Mesothelial cell of epicardium (in vitro differentiated cells): ENCODE measurements around the gene MBLAC2. TPM values are rescaled to one million over a fixed set of nuclear protein-coding genes. Genes with fewer than 3 reads are reported as not detected.

Experiments
- DNase-seq, 2 experiments: peaks; one replicate each; pipeline ENCODE4 v3.0.0; 2021; ENCODE audit warnings: low spot score in 2 of 2; ENCODE audit not compliant: unreplicated experiment in 2 of 2
- H3K27ac Mint-ChIP-seq: 2 replicates; pipeline ENCODE4 v1.8.0; 2021; ENCODE audit warnings: mixed read lengths
- H3K27me3 Mint-ChIP-seq: 2 replicates; pipeline ENCODE4 v1.8.0; 2021; ENCODE audit warnings: low read depth, mixed read lengths
- H3K36me3 Mint-ChIP-seq: 2 replicates; pipeline ENCODE4 v1.8.0; 2021; ENCODE audit warnings: mixed read lengths
- H3K4me1 Mint-ChIP-seq: 2 replicates; pipeline ENCODE4 v1.8.0; 2021; ENCODE audit warnings: mixed read lengths
- H3K4me3 Mint-ChIP-seq: 2 replicates; pipeline ENCODE4 v1.8.0; 2021; ENCODE audit warnings: mild to moderate bottlenecking, moderate library complexity, mixed read lengths
- H3K9me3 Mint-ChIP-seq: 2 replicates; pipeline ENCODE4 v1.8.0; 2021; ENCODE audit warnings: mixed read lengths
- total RNA-seq: library from RNA; stranded (reverse); gene quantifications from 3 replicates; pipeline ENCODE4 v1.2.1, GENCODE V29; 2021
- TF ChIP-seq, protein P1 (sequence below): fragments of 200-600 bp; sonication (generic); IDR thresholded peaks from one replicate; pipeline ENCODE4 v1.5.0; 2021; ENCODE audit warnings: antibody characterized with exemption; ENCODE audit not compliant: unreplicated experiment

MBLAC2 gene
- total RNA-seq, 1 donor from 2014 or later: 5.0 TPM

DNA sequence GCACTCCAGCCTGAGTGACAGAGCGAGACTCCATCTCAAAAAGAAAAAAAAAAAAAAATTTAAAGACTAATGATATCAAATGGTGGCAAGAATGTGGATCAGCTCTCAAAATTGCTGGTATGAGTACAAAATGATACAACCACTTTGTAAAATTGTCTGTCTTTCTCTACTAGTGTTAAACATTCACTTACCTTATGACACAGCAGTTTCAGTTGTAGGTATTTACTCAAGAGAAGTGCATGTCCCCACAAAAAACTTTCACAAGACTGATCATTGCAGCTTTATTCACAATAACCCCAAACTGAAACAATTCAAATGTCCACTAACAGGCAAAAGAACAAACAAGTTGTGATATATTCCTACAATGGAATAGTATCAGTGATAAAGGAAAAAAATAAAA is 50.3 kb downstream of the MBLAC2 start:
- DNase-seq: no peak
- Mint-ChIP-seq H3K27me3 (peaks cover 2% of the 10 kb centered on the region), H3K27ac (no peak overlapping the region), H3K4me3 (no peak overlapping the region), H3K4me1 (no peaks in the 10 kb centered on the region), H3K9me3 (no peaks in the 10 kb centered on the region), H3K36me3 (no peaks in the 10 kb centered on the region)
- TF ChIP-seq, protein P1, sequence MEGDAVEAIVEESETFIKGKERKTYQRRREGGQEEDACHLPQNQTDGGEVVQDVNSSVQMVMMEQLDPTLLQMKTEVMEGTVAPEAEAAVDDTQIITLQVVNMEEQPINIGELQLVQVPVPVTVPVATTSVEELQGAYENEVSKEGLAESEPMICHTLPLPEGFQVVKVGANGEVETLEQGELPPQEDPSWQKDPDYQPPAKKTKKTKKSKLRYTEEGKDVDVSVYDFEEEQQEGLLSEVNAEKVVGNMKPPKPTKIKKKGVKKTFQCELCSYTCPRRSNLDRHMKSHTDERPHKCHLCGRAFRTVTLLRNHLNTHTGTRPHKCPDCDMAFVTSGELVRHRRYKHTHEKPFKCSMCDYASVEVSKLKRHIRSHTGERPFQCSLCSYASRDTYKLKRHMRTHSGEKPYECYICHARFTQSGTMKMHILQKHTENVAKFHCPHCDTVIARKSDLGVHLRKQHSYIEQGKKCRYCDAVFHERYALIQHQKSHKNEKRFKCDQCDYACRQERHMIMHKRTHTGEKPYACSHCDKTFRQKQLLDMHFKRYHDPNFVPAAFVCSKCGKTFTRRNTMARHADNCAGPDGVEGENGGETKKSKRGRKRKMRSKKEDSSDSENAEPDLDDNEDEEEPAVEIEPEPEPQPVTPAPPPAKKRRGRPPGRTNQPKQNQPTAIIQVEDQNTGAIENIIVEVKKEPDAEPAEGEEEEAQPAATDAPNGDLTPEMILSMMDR: no peak

DNA sequence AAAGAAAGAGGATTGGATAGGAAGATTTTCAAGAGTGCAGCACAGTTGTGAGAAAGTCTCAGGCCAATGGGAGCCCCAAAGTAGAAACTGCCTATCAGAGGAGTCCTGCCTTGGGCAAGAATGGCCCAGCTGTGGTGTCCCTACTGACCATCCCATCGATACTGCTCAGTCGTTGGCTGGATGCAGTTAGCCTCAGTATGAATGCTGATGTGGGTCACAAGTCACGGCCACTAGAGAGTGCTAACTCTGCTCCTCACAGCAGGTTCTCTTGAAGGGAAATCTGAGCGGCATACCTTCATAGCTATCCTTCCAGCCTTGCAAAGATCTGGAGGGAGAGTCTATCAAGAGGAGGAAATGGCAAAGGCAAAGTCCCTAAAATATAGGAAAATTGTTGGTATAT is 53.4 kb downstream of the MBLAC2 start:
- no peaks in the 10 kb centered on the region for H3K4me1 Mint-ChIP-seq
- no peak overlapping the region for H3K27ac Mint-ChIP-seq
- H3K4me3 Mint-ChIP-seq: no peak overlapping the region
- no peaks in the 10 kb centered on the region for H3K36me3 Mint-ChIP-seq
- H3K27me3 Mint-ChIP-seq: peaks cover 2% of the 10 kb centered on the region
- no peaks in the 10 kb centered on the region for H3K9me3 Mint-ChIP-seq
- TF ChIP-seq, protein P1: no peak
- no peak for DNase-seq

DNA sequence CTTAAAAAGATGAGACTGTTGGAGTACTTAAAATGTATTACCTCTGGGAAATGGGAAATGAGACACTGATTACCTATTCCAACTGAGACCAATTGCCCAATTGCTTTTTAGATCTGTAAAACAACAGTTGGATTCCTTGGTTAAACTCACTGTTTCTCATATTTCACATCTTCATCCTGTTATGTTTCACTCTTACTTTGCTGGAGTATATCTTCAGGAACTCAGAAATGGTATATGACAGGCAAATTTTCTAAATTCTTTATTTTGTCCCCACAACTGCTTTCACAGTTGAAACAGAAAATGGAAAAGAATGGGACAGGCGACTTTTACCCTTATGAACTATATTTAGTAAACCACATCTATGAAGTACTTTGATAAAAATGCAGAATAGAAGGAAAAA is 56.4 kb downstream of the MBLAC2 start:
- no peak for DNase-seq
- Mint-ChIP-seq H3K27me3 (no peaks in the 10 kb centered on the region), H3K36me3 (no peaks in the 10 kb centered on the region), H3K9me3 (no peaks in the 10 kb centered on the region), H3K4me1 (no peaks in the 10 kb centered on the region), H3K4me3 (no peak overlapping the region), H3K27ac (no peak overlapping the region)
- TF ChIP-seq, protein P1: no peak

DNA sequence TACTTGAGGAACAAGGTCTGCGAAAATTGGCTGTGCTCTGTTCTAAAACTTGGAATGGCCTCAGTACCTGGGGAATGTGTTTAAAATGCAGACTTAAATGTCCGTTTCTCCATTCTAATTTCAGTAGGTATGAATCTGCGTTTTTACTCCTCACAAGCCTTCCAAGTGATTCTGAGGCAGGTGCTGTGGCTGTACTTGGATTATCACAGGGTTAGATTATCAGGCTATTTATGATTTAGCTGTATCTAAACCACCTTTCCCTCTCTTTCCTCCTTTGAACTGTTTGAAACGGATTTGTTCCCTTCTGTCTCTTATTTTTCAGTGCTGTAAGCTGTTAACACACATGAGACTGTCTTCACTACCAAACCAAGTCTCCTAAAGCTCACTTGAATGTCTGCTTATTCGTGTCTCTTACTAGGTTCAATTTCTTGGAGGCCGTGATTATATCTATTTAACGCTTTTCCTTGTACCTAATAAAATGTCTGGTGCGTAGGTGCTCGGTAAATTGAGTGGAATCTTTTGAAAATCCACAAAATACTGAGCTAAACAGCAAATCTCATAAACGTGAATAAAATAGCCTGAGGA is 64.3 kb downstream of the MBLAC2 start:
- no peak overlapping the region for H3K4me3 Mint-ChIP-seq
- no peaks in the 10 kb centered on the region for H3K9me3 Mint-ChIP-seq
- TF ChIP-seq, protein P1: no peak
- H3K4me1 Mint-ChIP-seq: peaks cover 18% of the 10 kb centered on the region
- peaks cover under 1% of the 10 kb centered on the region for H3K36me3 Mint-ChIP-seq
- no peak overlapping the region for H3K27ac Mint-ChIP-seq
- no peak for DNase-seq
- no peaks in the 10 kb centered on the region for H3K27me3 Mint-ChIP-seq

DNA sequence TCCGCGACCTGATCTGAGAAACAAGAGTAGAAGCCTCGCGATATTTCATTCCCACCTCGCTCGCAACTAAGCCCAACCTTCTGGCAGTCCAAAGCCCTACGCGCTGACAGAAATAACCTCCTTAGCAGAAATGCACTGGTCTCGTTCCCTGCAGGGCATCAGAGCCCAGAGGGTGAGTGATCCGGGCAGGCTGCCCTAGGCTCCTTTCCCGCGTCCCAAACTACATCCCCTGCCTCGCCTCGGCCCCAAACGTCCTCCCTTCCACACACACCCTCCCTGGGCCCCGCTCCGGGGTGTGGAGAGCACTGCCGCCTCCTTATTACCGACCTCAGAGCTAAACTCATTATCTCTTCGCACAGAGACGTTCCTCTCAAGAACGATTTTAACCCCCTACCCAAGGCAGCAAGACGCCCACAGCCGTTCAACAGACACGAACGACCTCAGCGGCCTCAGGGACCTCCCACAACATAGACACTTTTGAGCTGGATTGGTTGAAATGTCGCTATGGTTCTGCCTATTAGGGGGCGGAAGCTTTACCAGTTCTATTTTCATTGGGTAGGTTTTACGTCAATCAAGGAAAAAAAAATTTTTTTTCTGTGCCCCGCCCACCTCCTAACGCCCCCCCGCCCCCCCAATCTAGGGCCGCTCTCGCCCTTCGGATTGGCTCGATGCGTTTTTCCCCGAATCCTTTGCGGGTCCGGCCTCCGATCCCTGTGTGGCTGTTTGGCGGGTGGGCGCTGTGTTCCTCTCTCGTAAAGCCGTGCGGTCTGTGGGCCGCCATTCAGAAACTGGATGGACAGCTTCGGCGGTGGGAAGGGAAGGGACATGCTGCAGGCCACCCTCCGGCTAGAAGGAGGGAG is 65.0 kb downstream of the MBLAC2 start, which contains the start of gene CETN3:
Gene CETN3 (minus strand): TSS at position 439 of the 860 bp plus-strand sequence. CDS start 95 bp downstream, at position 344.
- Mint-ChIP-seq H3K27ac (no peak within 1 kb of the TSS), H3K36me3 (peaks cover 5% of the 10 kb centered on the region), H3K27me3 (no peaks in the 10 kb centered on the region), H3K9me3 (no peaks in the 10 kb centered on the region), H3K4me1 (peaks cover 18% of the 10 kb centered on the region), H3K4me3 (no peak within 1 kb of the TSS)
- DNase-seq: peak; percentile 77 to 91
- TF ChIP-seq, protein P1: no peak
